BJ (cell line): ENCODE results near the gene CMPK1. TPM values are rescaled to one million over a fixed set of nuclear protein-coding genes. Genes with fewer than 3 reads are reported as not detected.

Experiments used
- CTCF ChIA-PET: fragments of 350-600 bp; formaldehyde crosslinking; extraction: SDS; loops from one replicate; lab custom pipeline; 2021; ENCODE audit warnings: antibody characterized with exemption, inconsistent platforms; lab: Yijun Ruan, JAX
- POLR2A ChIA-PET: fragments of 300-600 bp; sonication (Branson Sonifier 250); formaldehyde crosslinking; extraction: SDS; loops from one replicate; lab custom pipeline; 2021; ENCODE audit warnings: antibody characterized with exemption; lab: Charles Lee
- DNase-seq: peaks from one replicate; pipeline ENCODE4 v3.0.0-alpha.2; 2011; ENCODE audit warnings: low read depth
- H3K27me3 ChIP-seq: 2 replicates; pipeline ENCODE4 v1.6.0; 2011; ENCODE audit warnings: low read length; ENCODE audit not compliant: control insufficient read depth, insufficient read depth
- H3K36me3 ChIP-seq: 2 replicates; pipeline ENCODE4 v1.5.1; 2011; ENCODE audit warnings: low read length; ENCODE audit not compliant: control insufficient read depth, insufficient read depth
- H3K4me3 ChIP-seq: 2 replicates; pipeline ENCODE4 v1.5.1; 2011; ENCODE audit warnings: low read depth, mild to moderate bottlenecking, control low read depth, low read length
- polyA plus RNA-seq: library from polyadenylated mRNA; depleted of rRNA; stranded (reverse); fragments of >200 nt; gene quantifications from 2 replicates; pipeline ENCODE4 v1.2.3, GENCODE V29; 2011
- TF ChIP-seq, protein P1 (sequence below): IDR thresholded peaks from 2 replicates; pipeline ENCODE4 v1.5.1; 2011; ENCODE audit warnings: low read depth, mild to moderate bottlenecking, control low read depth, inconsistent platforms, low read length, moderate library complexity; ENCODE audit not compliant: insufficient read depth

Gene CMPK1
- polyA plus RNA-seq, 1 experiment = 22.5 TPM

DNA sequence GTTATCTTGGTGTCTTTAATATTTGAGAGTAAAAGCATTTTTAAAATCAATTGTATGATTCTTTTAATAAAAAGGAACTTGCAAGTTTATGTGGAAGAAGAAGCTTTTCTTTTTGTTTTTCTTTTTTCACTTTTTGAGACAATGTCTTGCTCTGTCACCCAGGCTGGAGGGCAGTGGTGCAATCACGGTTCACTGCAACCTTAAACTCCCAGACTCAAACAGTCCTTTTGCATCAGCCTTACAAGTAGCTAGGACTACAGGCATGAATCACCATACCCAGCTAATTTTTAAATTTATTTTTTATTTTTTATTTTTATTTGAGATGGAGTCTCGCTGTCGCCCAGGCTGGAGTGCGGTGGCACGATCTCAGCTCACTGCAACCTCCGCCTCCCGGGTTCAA, 34.1 kb downstream of the CMPK1 start:
- no peak for DNase-seq
- Histone ChIP-seq H3K4me3 (no peak overlapping the region), H3K36me3 (peaks cover 8% of the 10 kb centered on the region), H3K27me3 (no peaks in the 10 kb centered on the region)
- POLR2A ChIA-PET = no interaction called here
- CTCF ChIA-PET = no interaction called here
- TF ChIP-seq, protein P1, sequence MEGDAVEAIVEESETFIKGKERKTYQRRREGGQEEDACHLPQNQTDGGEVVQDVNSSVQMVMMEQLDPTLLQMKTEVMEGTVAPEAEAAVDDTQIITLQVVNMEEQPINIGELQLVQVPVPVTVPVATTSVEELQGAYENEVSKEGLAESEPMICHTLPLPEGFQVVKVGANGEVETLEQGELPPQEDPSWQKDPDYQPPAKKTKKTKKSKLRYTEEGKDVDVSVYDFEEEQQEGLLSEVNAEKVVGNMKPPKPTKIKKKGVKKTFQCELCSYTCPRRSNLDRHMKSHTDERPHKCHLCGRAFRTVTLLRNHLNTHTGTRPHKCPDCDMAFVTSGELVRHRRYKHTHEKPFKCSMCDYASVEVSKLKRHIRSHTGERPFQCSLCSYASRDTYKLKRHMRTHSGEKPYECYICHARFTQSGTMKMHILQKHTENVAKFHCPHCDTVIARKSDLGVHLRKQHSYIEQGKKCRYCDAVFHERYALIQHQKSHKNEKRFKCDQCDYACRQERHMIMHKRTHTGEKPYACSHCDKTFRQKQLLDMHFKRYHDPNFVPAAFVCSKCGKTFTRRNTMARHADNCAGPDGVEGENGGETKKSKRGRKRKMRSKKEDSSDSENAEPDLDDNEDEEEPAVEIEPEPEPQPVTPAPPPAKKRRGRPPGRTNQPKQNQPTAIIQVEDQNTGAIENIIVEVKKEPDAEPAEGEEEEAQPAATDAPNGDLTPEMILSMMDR = no peak

DNA sequence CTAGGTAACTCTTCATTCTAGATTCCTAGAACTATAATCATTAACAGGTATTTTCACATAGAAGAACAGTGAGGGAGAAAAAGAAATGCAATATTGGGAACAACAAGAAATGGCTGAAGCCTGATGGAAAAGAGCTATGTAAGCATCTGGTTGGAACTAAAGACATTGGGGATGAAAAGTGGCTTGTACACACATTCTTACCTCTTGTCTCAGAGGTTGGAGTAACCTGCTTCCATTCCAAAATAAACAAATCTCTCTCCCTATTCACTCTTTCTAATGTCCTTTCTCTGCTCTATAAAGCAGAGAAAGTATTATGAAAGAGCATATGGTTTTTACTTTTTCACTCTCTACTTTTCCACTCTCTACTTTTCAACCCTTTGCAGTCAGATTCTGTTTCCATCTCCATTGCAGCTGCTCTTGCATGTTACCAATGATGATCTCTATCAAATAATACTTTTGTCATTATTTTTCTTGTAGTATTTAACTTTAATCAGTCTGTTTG, 37.5 kb downstream of the CMPK1 start:
- Histone ChIP-seq H3K4me3 (no peak overlapping the region), H3K27me3 (no peaks in the 10 kb centered on the region), H3K36me3 (peaks cover 10% of the 10 kb centered on the region)
- TF ChIP-seq, protein P1 = no peak
- ChIA-PET POLR2A (no interaction called here), CTCF (interaction anchor here (1.2 kb wide), 1 partner anchor 54 kb away, joined by 3 read pairs; no protein-coding TSS in a partner anchor)
- DNase-seq = no peak

DNA sequence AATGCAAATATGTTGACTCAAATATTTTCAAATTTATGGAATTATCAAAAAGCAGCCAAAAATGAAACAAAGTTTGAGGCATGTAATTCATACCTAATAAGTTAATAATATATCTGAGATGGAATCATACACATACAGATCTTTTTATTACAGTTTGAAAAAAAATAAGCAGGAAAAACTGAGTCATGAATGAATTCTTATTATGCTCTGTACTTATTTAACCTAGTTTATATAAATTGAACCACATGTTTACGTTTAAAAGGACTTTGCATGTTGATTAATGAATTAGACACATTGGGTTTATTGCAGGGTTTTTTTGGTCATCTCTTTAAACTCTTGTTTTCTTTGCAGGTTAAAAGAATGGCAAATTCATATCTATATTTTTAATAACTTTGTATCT, 40.9 kb downstream of the CMPK1 start:
- peaks cover 3% of the 10 kb centered on the region; the same call in 1 of the 2 replicates for H3K36me3 ChIP-seq

DNA sequence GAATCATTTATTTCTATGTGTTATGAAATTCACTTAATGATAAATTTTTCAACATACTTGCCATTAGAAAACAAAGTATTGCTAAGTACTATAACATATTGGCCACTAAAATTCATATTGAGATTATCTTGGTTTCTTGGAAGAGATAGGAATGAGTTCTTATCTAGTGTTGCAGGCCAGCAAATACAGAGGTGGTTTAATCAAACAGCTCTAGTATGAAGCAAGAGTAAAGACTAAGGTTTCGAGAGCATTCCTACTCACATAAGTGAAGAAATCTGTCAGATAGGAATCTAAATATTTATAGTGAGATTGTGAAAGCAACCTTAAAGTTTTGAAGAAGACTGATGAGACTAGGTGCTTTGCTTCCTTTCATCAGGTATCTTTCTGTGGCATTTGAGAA, 44.6 kb downstream of the CMPK1 start:
- TF ChIP-seq, protein P1 = no peak
- CTCF ChIA-PET = interaction anchor here (0.7 kb wide), 1 partner anchor 199 kb away, joined by 3 read pairs; no protein-coding TSS in a partner anchor
- POLR2A ChIA-PET = no interaction called here
- Histone ChIP-seq H3K4me3 (no peak overlapping the region), H3K36me3 (peaks cover 3% of the 10 kb centered on the region; the same call in 1 of the 2 replicates), H3K27me3 (no peaks in the 10 kb centered on the region)
- no peak for DNase-seq

More for the DNA sequence above, 40.9 kb downstream of the CMPK1 start:
- no peaks in the 10 kb centered on the region for H3K27me3 ChIP-seq
- no peak for DNase-seq
- TF ChIP-seq, protein P1 = no peak
- ChIA-PET CTCF (interaction anchor here (1.0 to 1.1 kb wide), 2 partner anchors 63 to 335 kb away, joined by 3 read pairs; partner anchors contain the start of gene FOXD2), POLR2A (no interaction called here)
- no peak overlapping the region for H3K4me3 ChIP-seq

DNA sequence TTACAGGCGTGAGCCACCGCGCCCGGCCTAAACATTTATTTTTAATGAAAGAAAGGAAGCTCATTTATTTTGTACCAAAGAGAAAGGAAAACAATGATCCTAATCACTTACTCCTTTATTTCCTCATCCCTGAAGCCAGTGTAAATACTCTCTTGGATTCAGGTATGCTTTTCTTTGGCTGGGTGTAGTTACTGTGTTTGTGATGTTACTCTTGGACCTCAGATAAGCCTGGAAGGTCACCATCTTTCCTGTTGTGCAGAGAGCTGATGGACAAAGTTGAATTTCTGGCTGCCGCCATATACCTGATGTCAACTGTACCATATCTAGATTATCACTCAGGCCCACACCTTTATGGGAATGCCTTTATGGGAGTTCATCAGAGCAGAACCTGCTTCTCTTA, 47.1 kb downstream of the CMPK1 start:
- H3K4me3 ChIP-seq = no peak overlapping the region
- no peaks in the 10 kb centered on the region for H3K27me3 ChIP-seq
- POLR2A ChIA-PET = no interaction called here
- H3K36me3 ChIP-seq = peaks cover 1% of the 10 kb centered on the region; the same call in 1 of the 2 replicates
- TF ChIP-seq, protein P1 = no peak
- DNase-seq = no peak
- CTCF ChIA-PET = interaction anchor here (1.8 kb wide), 1 partner anchor 11 kb away, joined by 5 read pairs; no protein-coding TSS in a partner anchor
